ENCODE results near the gene BPIFB6. TPM values are rescaled to one million over a fixed set of nuclear protein-coding genes. Genes with fewer than 3 reads are reported as not detected.

The BPIFB6 gene
- total RNA-seq, 2 experiments from 2014 or later: not detected

Other genes with a start within 250 kb of the BPIFB6 start
- gene MAPRE1, start 211.7 kb upstream of the BPIFB6 start, total RNA-seq: 100 to 1,000 TPM; 119 to 127 TPM
- gene EFCAB8, start 172.7 kb upstream of the BPIFB6 start, total RNA-seq: under 1 TPM; 0.45 to 0.57 TPM
- gene SUN5, start 27.2 kb upstream of the BPIFB6 start, total RNA-seq: not detected
- gene BPIFB2, start 23.9 kb upstream of the BPIFB6 start, total RNA-seq: not detected
- gene BPIFB3, start 22.3 kb downstream of the BPIFB6 start, total RNA-seq: not detected
- not detected for gene BPIFB4, start 48.0 kb downstream of the BPIFB6 start, total RNA-seq
- not detected for gene BPIFA2, start 136.5 kb downstream of the BPIFB6 start, total RNA-seq
- not detected for gene BPIFA3, start 185.7 kb downstream of the BPIFB6 start, total RNA-seq
- gene BPIFA1, start 204.3 kb downstream of the BPIFB6 start, total RNA-seq: not detected

Data from activated naive CD4-positive, alpha-beta T cell treated with anti-CD3 and anti-CD28 coated beads for 36 hours (primary cell).